Endodermal cell (in vitro differentiated cells): ENCODE data around the gene AHRR. TPM values are rescaled to one million over a fixed set of nuclear protein-coding genes. Genes with fewer than 3 reads are reported as not detected.
A peak's percentile ranks its signal among the peaks of the same experiment; 100 is the strongest.

Experiments
- DNase-seq: peaks from one replicate; pipeline ENCODE4 v3.0.0-alpha.2; 2017
- H3K27ac ChIP-seq: 2 replicates; pipeline ENCODE4 v1.5.1; 2013; ENCODE audit warnings: mild to moderate bottlenecking, low read depth, low read length, moderate library complexity
- H3K27me3 ChIP-seq: 2 replicates; pipeline ENCODE4 v1.6.1; 2013; ENCODE audit warnings: mild to moderate bottlenecking, low read length, moderate library complexity; ENCODE audit not compliant: insufficient read depth, control insufficient read depth, poor library complexity, severe bottlenecking
- H3K36me3 ChIP-seq: 2 replicates; pipeline ENCODE4 v1.7.0; 2013; ENCODE audit warnings: mild to moderate bottlenecking, low read length, moderate library complexity; ENCODE audit not compliant: control insufficient read depth, insufficient read depth
- H3K4me1 ChIP-seq: one replicate; pipeline ENCODE4 v1.7.0; 2013; ENCODE audit warnings: low read length; ENCODE audit not compliant: control insufficient read depth, insufficient read depth
- H3K4me3 ChIP-seq: 2 replicates; pipeline ENCODE4 v1.5.1; 2013; ENCODE audit warnings: mild to moderate bottlenecking, low read length, moderate library complexity
- H3K9ac ChIP-seq: 2 replicates; pipeline ENCODE4 v1.6.1; 2013; ENCODE audit warnings: mild to moderate bottlenecking, low read length, moderate library complexity; ENCODE audit not compliant: poor library complexity, severe bottlenecking; ENCODE audit errors: extremely low read depth
- H3K9me3 ChIP-seq: 2 replicates; pipeline ENCODE4 v1.6.1; 2013; ENCODE audit warnings: mild to moderate bottlenecking, low read length, moderate library complexity; ENCODE audit not compliant: control insufficient read depth
- H3K27ac Mint-ChIP-seq: 2 replicates; pipeline ENCODE4 v1.8.0; 2020; ENCODE audit warnings: mixed read lengths
- H3K27me3 Mint-ChIP-seq: 2 replicates; pipeline ENCODE4 v1.8.0; 2021; ENCODE audit warnings: mild to moderate bottlenecking, mixed read lengths; ENCODE audit not compliant: insufficient read depth
- H3K36me3 Mint-ChIP-seq: 2 replicates; pipeline ENCODE4 v1.8.0; 2020; ENCODE audit warnings: low read depth, mixed read lengths
- H3K4me1 Mint-ChIP-seq: 2 replicates; pipeline ENCODE4 v1.8.0; 2020; ENCODE audit warnings: mixed read lengths
- H3K4me3 Mint-ChIP-seq: 2 replicates; pipeline ENCODE4 v1.8.0; 2020; ENCODE audit warnings: mild to moderate bottlenecking, moderate library complexity, mixed read lengths
- H3K9me3 Mint-ChIP-seq: 2 replicates; pipeline ENCODE4 v1.8.0; 2020; ENCODE audit warnings: mild to moderate bottlenecking, mixed read lengths
- WGBS, 2 experiments: methylation state at CpG; one replicate each; pipeline versions ENCODE4 v1.1.5 to v1.1.7; 2013; ENCODE audit warnings: missing lambda C conversion rate in 2 of 2, mixed read lengths in 1 of 2; ENCODE audit not compliant: insufficient coverage in 1 of 2, insufficient read length in 1 of 2; 5-methylcytosine and 5-hydroxymethylcytosine counted together
- total RNA-seq, 2 donors: library from RNA; stranded (reverse); fragmentation: NEBNext Ultra II Directional in 1 of 2; extraction: Animal tissue kit (Norgen Biotek cat#: 25700) in 1 of 2; gene quantifications; 2 replicates in 1 of 2; 3 replicates in 1 of 2; pipeline ENCODE4 v1.2.1, GENCODE V29; 2021
- TF ChIP-seq, protein P1 (sequence below): fragments of 200-600 bp; sonication (generic); conservative IDR thresholded peaks from 2 replicates; pipeline ENCODE4 v1.5.0; 2021; ENCODE audit warnings: antibody characterized with exemption, mild to moderate bottlenecking

The AHRR gene
- total RNA-seq, 2 donors from 2014 or later: 1.4 to 2.0 TPM

DNA sequence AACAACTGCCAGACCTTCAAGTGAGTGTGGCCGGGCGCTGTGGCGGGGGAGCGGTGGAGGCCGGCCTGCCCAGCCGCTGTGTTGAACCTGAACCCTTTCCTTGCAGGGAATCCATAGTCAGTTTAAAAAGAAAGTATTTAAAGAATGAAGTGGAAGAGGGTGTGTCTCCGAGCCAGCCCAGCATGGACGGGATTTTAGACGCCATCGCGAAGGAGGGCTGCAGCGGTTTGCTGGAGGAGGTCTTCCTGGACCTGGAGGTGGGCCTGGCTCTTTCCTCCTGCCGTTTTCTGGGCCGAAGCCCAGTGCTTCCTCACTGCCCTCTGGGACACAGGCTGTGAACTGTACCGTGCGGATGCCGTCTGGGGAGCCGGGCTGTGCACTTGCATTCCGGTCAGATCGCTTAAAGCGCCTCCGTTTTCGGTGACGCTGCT is 140.6 kb downstream of the AHRR start:
- Mint-ChIP-seq H3K4me3 (no peak overlapping the region), H3K27me3 (no peaks in the 10 kb centered on the region), H3K4me1 (no peaks in the 10 kb centered on the region), H3K9me3 (no peaks in the 10 kb centered on the region), H3K36me3 (peaks cover 57% of the 10 kb centered on the region), H3K27ac (no peak overlapping the region)
- Histone ChIP-seq H3K27me3 (no peaks in the 10 kb centered on the region), H3K4me3 (no peak overlapping the region), H3K36me3 (peaks cover 24% of the 10 kb centered on the region), H3K4me1 (no peaks in the 10 kb centered on the region), H3K9me3 (no peaks in the 10 kb centered on the region), H3K9ac (no peak overlapping the region), H3K27ac (no peak overlapping the region)
- peak; percentile 22 for DNase-seq
- TF ChIP-seq, protein P1, sequence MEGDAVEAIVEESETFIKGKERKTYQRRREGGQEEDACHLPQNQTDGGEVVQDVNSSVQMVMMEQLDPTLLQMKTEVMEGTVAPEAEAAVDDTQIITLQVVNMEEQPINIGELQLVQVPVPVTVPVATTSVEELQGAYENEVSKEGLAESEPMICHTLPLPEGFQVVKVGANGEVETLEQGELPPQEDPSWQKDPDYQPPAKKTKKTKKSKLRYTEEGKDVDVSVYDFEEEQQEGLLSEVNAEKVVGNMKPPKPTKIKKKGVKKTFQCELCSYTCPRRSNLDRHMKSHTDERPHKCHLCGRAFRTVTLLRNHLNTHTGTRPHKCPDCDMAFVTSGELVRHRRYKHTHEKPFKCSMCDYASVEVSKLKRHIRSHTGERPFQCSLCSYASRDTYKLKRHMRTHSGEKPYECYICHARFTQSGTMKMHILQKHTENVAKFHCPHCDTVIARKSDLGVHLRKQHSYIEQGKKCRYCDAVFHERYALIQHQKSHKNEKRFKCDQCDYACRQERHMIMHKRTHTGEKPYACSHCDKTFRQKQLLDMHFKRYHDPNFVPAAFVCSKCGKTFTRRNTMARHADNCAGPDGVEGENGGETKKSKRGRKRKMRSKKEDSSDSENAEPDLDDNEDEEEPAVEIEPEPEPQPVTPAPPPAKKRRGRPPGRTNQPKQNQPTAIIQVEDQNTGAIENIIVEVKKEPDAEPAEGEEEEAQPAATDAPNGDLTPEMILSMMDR: no peak
- 96% methylated on average over 21 to 24 of the region's 24 CpGs for WGBS, 2 experiments

DNA sequence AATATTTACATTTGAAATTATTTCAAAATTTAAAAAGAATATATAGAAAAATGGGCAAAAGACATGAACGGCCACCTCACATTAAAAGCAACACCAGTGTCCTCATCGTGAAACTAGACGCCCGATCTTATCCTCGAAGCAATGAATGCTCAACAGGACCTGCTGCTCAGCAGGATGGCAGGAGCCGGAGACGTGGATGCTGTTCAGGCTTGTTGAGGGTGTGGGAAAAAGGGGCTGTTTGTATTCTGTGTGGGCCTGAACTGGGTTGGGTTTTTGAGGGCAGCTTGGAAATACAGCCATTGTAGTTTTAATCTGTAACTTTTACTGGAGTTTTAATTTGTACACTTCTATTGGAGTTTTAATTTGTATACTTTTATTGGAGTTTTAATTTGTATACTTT is 141.8 kb downstream of the AHRR start:
- WGBS, 2 experiments: 84% methylated on average over 7 of the region's 7 CpGs; no CpG with 5 or more reads in 1 of the 2 experiments
- Mint-ChIP-seq H3K27ac (no peak overlapping the region), H3K36me3 (peaks cover 52% of the 10 kb centered on the region), H3K27me3 (no peaks in the 10 kb centered on the region), H3K4me1 (no peaks in the 10 kb centered on the region), H3K9me3 (no peaks in the 10 kb centered on the region), H3K4me3 (no peak overlapping the region)
- H3K27ac ChIP-seq: no peak overlapping the region
- H3K9ac ChIP-seq: no peak overlapping the region
- H3K36me3 ChIP-seq: peaks cover 13% of the 10 kb centered on the region
- TF ChIP-seq, protein P1: no peak
- H3K4me3 ChIP-seq: no peak overlapping the region
- H3K27me3 ChIP-seq: no peaks in the 10 kb centered on the region
- H3K4me1 ChIP-seq: no peaks in the 10 kb centered on the region
- H3K9me3 ChIP-seq: no peaks in the 10 kb centered on the region
- DNase-seq: no peak

DNA sequence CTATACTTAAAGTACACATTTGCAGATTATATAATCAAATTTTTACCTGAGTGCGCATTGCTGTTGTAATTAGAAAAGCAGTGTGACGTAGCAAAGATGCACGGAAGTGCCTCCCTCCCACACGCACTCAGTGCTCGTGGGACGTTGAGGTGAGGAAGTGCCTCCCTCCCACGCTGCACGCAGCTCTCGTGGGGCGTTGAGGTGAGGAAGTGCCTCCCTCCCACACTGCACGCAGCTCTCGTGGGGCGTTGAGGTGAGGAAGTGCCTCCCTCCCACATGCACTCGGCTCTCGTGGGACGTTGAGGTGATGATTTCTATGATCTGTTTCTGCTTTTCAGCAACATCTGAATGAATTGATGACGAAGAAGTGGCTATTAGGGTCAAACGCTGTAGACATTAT is 142.4 kb downstream of the AHRR start:
- Mint-ChIP-seq H3K4me1 (no peaks in the 10 kb centered on the region), H3K27me3 (no peaks in the 10 kb centered on the region), H3K4me3 (no peak overlapping the region), H3K27ac (no peak overlapping the region), H3K36me3 (peaks cover 48% of the 10 kb centered on the region), H3K9me3 (no peaks in the 10 kb centered on the region)
- H3K9ac ChIP-seq: no peak overlapping the region
- H3K27ac ChIP-seq: no peak overlapping the region
- WGBS, 2 experiments: 92 to 93% methylated on average over 18 of the region's 18 CpGs
- DNase-seq: no peak
- TF ChIP-seq, protein P1: no peak
- no peaks in the 10 kb centered on the region for H3K27me3 ChIP-seq
- no peaks in the 10 kb centered on the region for H3K4me1 ChIP-seq
- H3K4me3 ChIP-seq: no peak overlapping the region
- peaks cover 13% of the 10 kb centered on the region for H3K36me3 ChIP-seq
- H3K9me3 ChIP-seq: no peaks in the 10 kb centered on the region
